ENCODE measurements around the gene TRPV2. TPM values are rescaled to one million over a fixed set of nuclear protein-coding genes. Genes with fewer than 3 reads are reported as not detected.

TRPV2 gene
- total RNA-seq, 6 donors from 2014 or later = 33.4 to 127 (median 48.6) TPM

- TF ChIP-seq POLR2AphosphoS5 (IDR thresholded peaks at IDR 0.05) = no peak
- no peak for TF ChIP-seq POLR2A (IDR thresholded peaks at IDR 0.05)
- TF ChIP-seq EP300 (IDR thresholded peaks at IDR 0.05) = no peak
- TF ChIP-seq CTCF (IDR thresholded peaks at IDR 0.05) = no peak
- Histone ChIP-seq H3K27me3 (no peaks in the 10 kb centered on the region), H3K4me1 (peaks cover 0 to 3% (median 0%) of the 10 kb centered on the region in 4 donors), H3K9me3 (no peaks in the 10 kb centered on the region), H3K36me3 (peaks cover 15 to 90% (median 61%) of the 10 kb centered on the region in 4 donors), H3K4me3 (no peak overlapping the region), H3K27ac (no peak overlapping the region)
- DNase-seq = no peak
- ATAC-seq (ENCODE audit: low FRiP score in 2 of 2) = no peak
- 73 to 97% methylated on average over 3 to 6 of the region's 6 CpGs for WGBS, 2 donors
Measured at GRCh38 chr17:16425202-16425601, 9.8 kb downstream of the TRPV2 start.

- DNase-seq (no peak), ATAC-seq (ENCODE audit: low FRiP score in 2 of 2) (no peak)
- no peaks in the 10 kb centered on the region for H3K27me3 ChIP-seq
- no peak overlapping the region for H3K27ac ChIP-seq
- WGBS, 2 donors = 75 to 92% methylated on average over 10 to 20 of the region's 20 CpGs
- peaks cover 0 to 3% (median 0%) of the 10 kb centered on the region in 4 donors for H3K4me1 ChIP-seq
- H3K36me3 ChIP-seq = peaks cover 15 to 87% (median 56%) of the 10 kb centered on the region in 4 donors
- H3K4me3 ChIP-seq = no peak overlapping the region
- no peak for TF ChIP-seq EP300 (IDR thresholded peaks at IDR 0.05)
- no peak for TF ChIP-seq POLR2AphosphoS5 (IDR thresholded peaks at IDR 0.05)
- TF ChIP-seq POLR2A (IDR thresholded peaks at IDR 0.05) = no peak
- TF ChIP-seq CTCF (IDR thresholded peaks at IDR 0.05) = no peak
- no peaks in the 10 kb centered on the region for H3K9me3 ChIP-seq
Measured at GRCh38 chr17:16425698-16426659, 10.6 kb downstream of the TRPV2 start.

- 83 to 98% methylated on average over 2 to 3 of the region's 3 CpGs for WGBS, 2 donors
- H3K4me1 ChIP-seq = peaks cover 0 to 3% (median 0%) of the 10 kb centered on the region in 4 donors
- H3K27ac ChIP-seq = no peak overlapping the region
- H3K9me3 ChIP-seq = no peaks in the 10 kb centered on the region
- DNase-seq (no peak), ATAC-seq (ENCODE audit: low FRiP score in 2 of 2) (no peak)
- peaks cover 15 to 81% (median 59%) of the 10 kb centered on the region in 4 donors for H3K36me3 ChIP-seq
- TF ChIP-seq CTCF (IDR thresholded peaks at IDR 0.05) (no peak), POLR2AphosphoS5 (IDR thresholded peaks at IDR 0.05) (no peak), POLR2A (IDR thresholded peaks at IDR 0.05) (no peak), EP300 (IDR thresholded peaks at IDR 0.05) (no peak)
- no peaks in the 10 kb centered on the region for H3K27me3 ChIP-seq
- H3K4me3 ChIP-seq = no peak overlapping the region
Measured at GRCh38 chr17:16427020-16427419, 11.6 kb downstream of the TRPV2 start.

GRCh38 chr17:16428098-16428882, 12.9 kb downstream of the TRPV2 start:
- no peak for TF ChIP-seq EP300 (IDR thresholded peaks at IDR 0.05)
- TF ChIP-seq POLR2A (IDR thresholded peaks at IDR 0.05) = no peak
- peak in 1 of 2 donors; percentile 19 for TF ChIP-seq POLR2AphosphoS5 (IDR thresholded peaks at IDR 0.05)
- TF ChIP-seq CTCF (IDR thresholded peaks at IDR 0.05) = peak; percentile 39 to 76 (median 64)
- Histone ChIP-seq H3K27ac (peak overlapping the region in 1 of 4 donors; percentile 14), H3K9me3 (no peaks in the 10 kb centered on the region), H3K36me3 (peaks cover 8 to 77% (median 55%) of the 10 kb centered on the region in 4 donors), H3K27me3 (no peaks in the 10 kb centered on the region), H3K4me3 (no peak overlapping the region), H3K4me1 (peaks cover 0 to 3% (median 0%) of the 10 kb centered on the region in 4 donors)
- DNase-seq (peak in 1 of 2 donors; percentile 66), ATAC-seq (ENCODE audit: low FRiP score in 2 of 2) (peak; percentile 74 to 75)
- 62 to 68% methylated on average over 9 to 15 of the region's 15 CpGs for WGBS, 2 donors
